MM.1S (cell line): ENCODE results near the gene FCER1G.

Experiments
- CTCF ChIP-seq: fragments of 300-600 bp; sonication (generic); IDR thresholded peaks from 2 replicates; pipeline ENCODE4 v1.5.1; 2016; ENCODE audit warnings: antibody characterized with exemption, low read length, mixed read lengths
- EZH2 ChIP-seq: fragments of 300-600 bp; sonication (generic); optimal IDR thresholded peaks from 2 replicates; pipeline ENCODE3; 2017; ENCODE audit warnings: low read depth, mild to moderate bottlenecking, antibody characterized with exemption, low read length, mixed read lengths

DNA sequence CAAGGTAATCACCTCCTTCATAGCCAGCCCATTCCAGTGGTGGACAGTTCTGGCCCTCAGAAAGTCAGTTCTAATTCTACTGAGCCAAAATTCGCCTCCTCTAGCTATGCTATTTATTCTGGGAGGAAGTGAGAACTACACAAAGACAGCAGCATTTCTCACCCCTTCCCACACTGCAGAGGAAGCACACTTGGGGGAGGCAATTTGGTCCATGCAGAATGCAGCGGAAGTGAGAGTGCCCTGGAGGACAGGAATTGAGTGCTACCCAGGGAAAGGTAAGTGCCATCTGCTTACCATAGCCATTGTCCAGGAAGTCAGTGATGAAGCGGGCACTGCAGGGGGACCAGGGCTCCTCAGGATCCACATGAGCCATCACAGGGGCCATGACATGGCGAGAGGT lies 19.9 kb upstream of the FCER1G start:
- TF ChIP-seq CTCF (no peak), EZH2 (no peak)
